GM12872 (cell line): ENCODE data around the gene WDR88.

ENCODE experiments used
- TF ChIP-seq, protein P1 (sequence below): IDR thresholded peaks from 3 replicates; pipeline ENCODE4 v1.5.1; 2011; ENCODE audit warnings: low read depth, mild to moderate bottlenecking, low read length, moderate library complexity; ENCODE audit not compliant: insufficient read depth

Gene WDR88

DNA sequence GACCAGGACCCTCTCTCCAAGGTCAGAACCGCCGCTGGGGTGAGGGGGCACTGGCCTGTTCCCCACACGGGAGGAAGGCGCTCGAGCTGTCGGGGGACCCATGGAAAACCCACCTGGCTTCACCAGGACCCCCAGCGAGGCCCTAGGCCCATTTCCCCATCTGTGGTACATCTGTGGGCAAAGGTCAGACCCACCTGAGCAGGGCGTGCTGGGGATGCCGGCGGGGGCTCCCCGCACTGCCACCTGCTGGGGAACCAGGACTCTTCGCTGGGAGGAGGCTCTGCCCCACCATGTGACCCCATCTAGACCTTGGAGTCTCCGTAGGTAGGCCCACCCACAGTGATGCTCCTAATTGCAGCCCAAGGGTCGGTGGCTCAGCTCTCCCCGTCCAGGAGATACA, 511 bp downstream of the WDR88 start:
- TF ChIP-seq, protein P1, sequence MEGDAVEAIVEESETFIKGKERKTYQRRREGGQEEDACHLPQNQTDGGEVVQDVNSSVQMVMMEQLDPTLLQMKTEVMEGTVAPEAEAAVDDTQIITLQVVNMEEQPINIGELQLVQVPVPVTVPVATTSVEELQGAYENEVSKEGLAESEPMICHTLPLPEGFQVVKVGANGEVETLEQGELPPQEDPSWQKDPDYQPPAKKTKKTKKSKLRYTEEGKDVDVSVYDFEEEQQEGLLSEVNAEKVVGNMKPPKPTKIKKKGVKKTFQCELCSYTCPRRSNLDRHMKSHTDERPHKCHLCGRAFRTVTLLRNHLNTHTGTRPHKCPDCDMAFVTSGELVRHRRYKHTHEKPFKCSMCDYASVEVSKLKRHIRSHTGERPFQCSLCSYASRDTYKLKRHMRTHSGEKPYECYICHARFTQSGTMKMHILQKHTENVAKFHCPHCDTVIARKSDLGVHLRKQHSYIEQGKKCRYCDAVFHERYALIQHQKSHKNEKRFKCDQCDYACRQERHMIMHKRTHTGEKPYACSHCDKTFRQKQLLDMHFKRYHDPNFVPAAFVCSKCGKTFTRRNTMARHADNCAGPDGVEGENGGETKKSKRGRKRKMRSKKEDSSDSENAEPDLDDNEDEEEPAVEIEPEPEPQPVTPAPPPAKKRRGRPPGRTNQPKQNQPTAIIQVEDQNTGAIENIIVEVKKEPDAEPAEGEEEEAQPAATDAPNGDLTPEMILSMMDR: peak; percentile 30; the same call in 1 of the 3 replicates

DNA sequence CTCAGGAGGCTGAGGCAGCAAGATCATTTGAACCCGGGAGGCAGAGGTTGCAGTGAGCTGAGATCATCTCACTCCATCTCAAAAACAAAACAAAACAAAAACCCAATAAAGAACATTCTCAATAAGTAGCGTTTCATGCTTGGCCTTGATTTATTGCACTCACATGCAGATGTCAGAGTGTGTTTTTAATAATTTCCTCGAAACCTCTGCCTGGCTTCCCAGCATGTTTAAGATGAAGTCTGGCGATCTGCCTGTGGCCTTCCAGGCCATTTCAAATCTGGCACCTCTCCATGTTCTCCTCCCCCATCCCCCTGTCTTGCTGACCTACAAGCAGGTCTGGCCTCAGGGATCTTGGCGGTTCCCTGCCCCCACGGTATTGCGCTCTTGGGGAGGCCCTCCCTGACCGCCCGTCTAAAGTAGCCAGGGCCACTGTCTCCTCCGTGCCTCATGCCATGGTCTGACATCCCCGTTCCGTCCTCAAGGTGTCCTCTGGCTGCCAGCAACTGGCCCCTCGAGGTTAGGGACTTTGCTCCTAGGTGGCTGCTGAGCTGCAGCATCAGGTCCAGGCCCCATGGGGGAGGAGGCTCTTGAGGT, 1.6 kb downstream of the WDR88 start:
- TF ChIP-seq, protein P1: no peak

DNA sequence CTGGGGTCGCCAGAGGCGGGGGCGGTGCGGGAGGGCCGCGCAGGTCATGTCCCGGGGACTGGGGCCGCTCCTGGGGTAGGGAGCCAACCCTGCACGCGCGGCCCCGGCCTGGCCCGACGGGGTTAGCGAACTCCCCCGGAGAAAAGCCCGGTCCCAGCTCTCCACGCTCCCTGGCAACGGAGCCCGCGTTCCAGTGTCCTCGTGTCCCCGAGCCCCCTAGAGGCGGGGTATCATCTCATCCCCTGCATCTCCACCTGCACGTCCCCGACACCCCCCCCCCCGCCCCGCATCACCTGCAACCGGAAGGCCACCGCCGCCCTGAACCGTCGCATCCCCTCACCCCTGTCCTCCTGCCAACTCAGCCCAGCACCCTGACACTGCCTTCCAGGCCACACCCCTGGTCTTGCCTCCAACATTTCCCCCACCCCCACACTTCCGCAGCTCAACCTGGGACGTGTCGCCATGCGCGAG, 2.7 kb downstream of the WDR88 start:
- TF ChIP-seq, protein P1: no peak

DNA sequence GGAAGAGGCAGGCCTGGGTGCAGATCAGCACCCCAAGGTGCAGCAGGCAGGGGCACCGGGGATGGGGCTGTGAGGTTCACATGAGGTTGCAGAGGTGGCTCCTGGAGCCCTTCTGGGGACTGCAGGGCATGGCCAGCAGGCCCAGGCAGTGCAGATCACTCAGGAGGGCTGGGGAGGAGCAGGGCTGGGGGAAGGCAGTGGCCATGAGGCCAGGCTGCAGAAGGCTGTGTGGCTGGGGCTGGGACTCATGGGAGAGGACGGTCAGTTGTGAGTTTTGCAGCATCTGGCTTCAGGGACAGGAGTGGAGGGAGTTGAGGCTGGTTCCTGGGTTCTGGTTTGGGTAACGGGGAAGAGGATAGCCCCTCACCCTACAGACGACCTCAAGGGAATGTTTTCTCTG, 7.3 kb downstream of the WDR88 start:
- TF ChIP-seq, protein P1: no peak

DNA sequence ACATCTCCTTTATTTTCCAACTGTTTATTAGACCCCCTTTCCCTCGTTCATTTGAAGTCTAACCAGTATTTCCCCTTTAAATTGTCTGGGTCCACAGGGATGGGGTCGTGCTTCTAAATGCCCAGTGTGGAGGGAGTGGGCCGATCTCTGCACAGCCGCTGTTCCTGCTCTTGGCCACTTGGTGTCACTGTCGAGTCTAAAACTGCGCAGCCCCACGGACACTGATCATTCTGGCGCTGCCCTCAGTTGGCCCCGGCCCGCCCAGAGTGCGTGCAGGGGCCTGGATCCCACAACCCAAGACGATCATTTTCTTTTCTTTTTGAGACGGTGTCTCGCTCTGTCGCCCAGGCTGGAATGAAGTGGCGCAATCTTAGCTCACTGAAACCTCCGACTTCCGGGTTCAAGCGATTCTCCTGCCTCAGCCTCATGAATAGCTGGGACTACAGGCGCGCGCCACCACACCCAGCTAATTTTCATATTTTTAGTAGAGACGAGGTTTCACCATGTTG, 12.0 kb downstream of the WDR88 start:
- TF ChIP-seq, protein P1: peak; percentile 95

DNA sequence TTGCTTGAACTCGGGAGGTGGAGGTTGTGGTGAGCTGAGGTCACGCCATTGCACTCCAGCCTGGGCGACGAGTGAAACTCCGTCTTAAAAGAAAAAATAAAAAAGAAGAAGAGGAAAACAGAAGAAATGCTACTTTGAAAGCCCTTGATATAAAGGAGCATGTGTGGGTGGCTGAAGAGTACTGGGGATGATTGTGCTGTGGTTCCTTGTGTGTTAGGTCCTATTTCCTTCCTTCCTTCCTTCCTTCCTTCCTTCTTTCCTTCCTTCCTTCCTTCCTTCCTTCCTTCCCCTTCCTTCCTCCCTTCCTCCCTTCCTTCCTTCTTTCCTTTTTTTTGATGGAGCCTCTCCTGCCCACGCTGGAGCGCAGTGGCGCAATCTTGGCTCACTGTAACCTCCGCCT, 14.3 kb downstream of the WDR88 start:
- TF ChIP-seq, protein P1: no peak

DNA sequence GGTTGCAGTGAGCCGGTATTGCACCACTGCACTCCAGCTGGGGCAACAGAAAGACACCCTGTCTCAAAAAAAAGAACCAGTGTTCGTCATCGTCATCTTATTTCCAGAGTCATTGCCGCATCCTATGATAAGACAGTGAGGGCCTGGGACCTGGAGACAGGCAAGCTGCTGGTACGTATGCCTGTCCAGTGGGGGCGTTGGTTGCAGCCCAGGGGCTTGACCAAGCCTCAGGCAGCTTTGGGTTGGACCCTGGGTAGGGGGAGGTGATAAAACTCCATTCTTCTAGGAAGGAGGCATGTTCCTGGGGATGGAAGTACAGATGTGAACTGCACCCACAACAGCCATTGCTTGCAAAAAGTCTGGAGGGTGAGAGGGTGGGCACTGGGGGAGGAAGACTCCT, 15.6 kb downstream of the WDR88 start:
- TF ChIP-seq, protein P1: no peak
